Mesodermal cell (in vitro differentiated cells): ENCODE data around the gene PCED1A.

ENCODE experiments used
- H3K27ac ChIP-seq: 2 replicates; pipeline ENCODE4 v1.7.0; 2013; ENCODE audit warnings: mild to moderate bottlenecking, low read depth, low read length, moderate library complexity; ENCODE audit not compliant: severe bottlenecking
- H3K36me3 ChIP-seq: 2 replicates; pipeline ENCODE4 v1.7.1; 2013; ENCODE audit warnings: mild to moderate bottlenecking, low read length, moderate library complexity; ENCODE audit not compliant: control insufficient read depth, insufficient read depth
- H3K4me1 ChIP-seq: one replicate; pipeline ENCODE4 v1.7.1; 2013; ENCODE audit warnings: mild to moderate bottlenecking, low read length; ENCODE audit not compliant: insufficient read depth, control insufficient read depth, poor library complexity, severe bottlenecking
- H3K4me3 ChIP-seq: 2 replicates; pipeline ENCODE4 v1.7.0; 2013; ENCODE audit warnings: low read length, control low read depth, mild to moderate bottlenecking; ENCODE audit not compliant: insufficient read depth, poor library complexity, severe bottlenecking; ENCODE audit errors: extremely low read depth
- H3K9me3 ChIP-seq: 2 replicates; pipeline ENCODE4 v1.7.1; 2013; ENCODE audit warnings: mild to moderate bottlenecking, low read length, moderate library complexity; ENCODE audit not compliant: control insufficient read depth
- whole genome bisulfite sequencing, 2 experiments: methylation state at CpG; one replicate each; pipeline ENCODE4 v1.1.5; 2013; ENCODE audit warnings: missing lambda C conversion rate in 2 of 2; ENCODE audit not compliant: insufficient coverage in 2 of 2; 5-methylcytosine and 5-hydroxymethylcytosine counted together

PCED1A gene

DNA sequence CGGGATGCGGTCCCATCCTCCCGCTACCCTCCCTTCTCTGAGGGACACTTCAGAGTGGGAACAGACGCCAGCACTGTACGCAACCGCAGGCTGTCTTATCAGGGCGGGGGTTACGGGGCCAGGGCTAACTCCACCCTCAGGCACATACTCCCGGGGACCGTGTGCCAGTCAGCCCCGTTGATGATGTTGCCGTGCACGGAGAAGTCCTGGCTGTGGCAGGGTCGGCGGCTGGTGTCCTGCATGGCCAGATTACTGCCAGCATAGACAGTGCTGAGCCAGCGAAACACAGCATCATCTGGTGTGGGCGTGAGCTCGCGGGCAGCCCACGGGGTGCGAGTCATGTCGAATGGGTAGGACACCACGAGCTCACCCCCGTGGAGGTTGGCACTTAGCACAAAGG is 45.0 kb downstream of the PCED1A start:
- no peak overlapping the region for H3K4me3 ChIP-seq
- H3K36me3 ChIP-seq, result peaks cover 43% of the 10 kb centered on the region
- no peaks in the 10 kb centered on the region for H3K9me3 ChIP-seq
- WGBS, 2 experiments, result 94 to 96% methylated on average over 21 to 24 of the region's 24 CpGs
- no peaks in the 10 kb centered on the region for H3K4me1 ChIP-seq
- H3K27ac ChIP-seq, result no peak overlapping the region

GRCh38 chr20:2794866-2795447 is 45.5 kb downstream of the PCED1A start:
- no peak overlapping the region for H3K27ac ChIP-seq
- H3K4me1 ChIP-seq, result no peaks in the 10 kb centered on the region
- H3K4me3 ChIP-seq, result no peak overlapping the region
- peaks cover 43% of the 10 kb centered on the region for H3K36me3 ChIP-seq
- H3K9me3 ChIP-seq, result no peaks in the 10 kb centered on the region
- 90 to 93% methylated on average over 11 of the region's 11 CpGs for WGBS, 2 experiments

GRCh38 chr20:2794202-2794748 is 46.2 kb downstream of the PCED1A start:
- H3K4me1 ChIP-seq, result no peaks in the 10 kb centered on the region
- no peak overlapping the region for H3K27ac ChIP-seq
- H3K36me3 ChIP-seq, result peaks cover 43% of the 10 kb centered on the region
- H3K9me3 ChIP-seq, result no peaks in the 10 kb centered on the region
- no peak overlapping the region for H3K4me3 ChIP-seq
- WGBS, 2 experiments, result 97 to 98% methylated on average over 21 to 22 of the region's 23 CpGs

GRCh38 chr20:2793471-2793870 is 47.0 kb downstream of the PCED1A start:
- 96 to 97% methylated on average over 6 of the region's 6 CpGs for WGBS, 2 experiments
- no peak overlapping the region for H3K4me3 ChIP-seq
- no peaks in the 10 kb centered on the region for H3K9me3 ChIP-seq
- no peaks in the 10 kb centered on the region for H3K4me1 ChIP-seq
- peaks cover 40% of the 10 kb centered on the region for H3K36me3 ChIP-seq
- no peak overlapping the region for H3K27ac ChIP-seq
